Activated CD8-positive, alpha-beta memory T cell treated with anti-CD3 and anti-CD28 coated beads for 24 hours (primary cell): Measurements from ENCODE around the gene DNASE2B.

Experiments used
- DNase-seq: peaks from one replicate; pipeline ENCODE4 v3.0.0-alpha.2; 2020

Gene DNASE2B

GRCh38 chr1:84374991-84375696 is 23.1 kb upstream of the DNASE2B start:
- DNase-seq = no peak

- DNase-seq = no peak
Observed at GRCh38 chr1:84376000-84376910, 22.0 kb upstream of the DNASE2B start.

- no peak for DNase-seq
Observed at GRCh38 chr1:84377480-84378095, 20.7 kb upstream of the DNASE2B start.

DNA sequence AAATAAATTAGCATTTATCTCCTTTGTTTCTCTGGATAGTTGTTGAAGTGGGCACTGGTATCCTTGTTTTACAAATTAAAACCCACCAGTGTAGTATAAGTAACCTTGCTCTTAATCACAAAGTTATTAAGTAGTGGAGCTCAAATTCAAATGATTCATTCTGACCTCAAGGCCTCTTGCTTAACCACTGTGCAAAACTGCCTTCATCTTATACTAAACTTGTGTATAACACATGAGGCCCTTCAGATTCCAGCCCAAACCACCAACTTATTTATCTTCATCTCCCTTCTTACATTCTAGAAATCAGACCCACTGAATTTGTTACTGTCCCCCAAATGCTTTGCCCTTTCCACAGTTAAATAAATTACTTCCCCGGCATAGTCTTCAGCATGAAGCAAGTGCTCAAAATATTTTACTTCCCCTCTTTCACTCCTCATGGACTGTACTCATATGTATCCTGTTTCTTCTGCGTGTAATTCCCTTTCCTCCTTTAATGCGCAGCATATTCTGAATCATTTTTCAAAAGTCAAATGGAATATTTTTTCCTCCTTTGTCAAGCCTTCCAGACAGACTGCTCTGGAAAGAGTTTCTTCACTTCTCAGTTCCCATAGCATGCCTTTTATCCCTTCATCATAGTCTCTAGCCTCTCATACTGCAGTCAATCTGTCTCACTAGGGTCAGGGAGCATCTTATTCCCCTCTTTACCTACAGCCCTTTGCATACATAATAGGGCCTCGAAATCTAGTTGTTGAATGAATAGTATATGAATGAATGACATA is 19.0 kb upstream of the DNASE2B start:
- no peak for DNase-seq

DNA sequence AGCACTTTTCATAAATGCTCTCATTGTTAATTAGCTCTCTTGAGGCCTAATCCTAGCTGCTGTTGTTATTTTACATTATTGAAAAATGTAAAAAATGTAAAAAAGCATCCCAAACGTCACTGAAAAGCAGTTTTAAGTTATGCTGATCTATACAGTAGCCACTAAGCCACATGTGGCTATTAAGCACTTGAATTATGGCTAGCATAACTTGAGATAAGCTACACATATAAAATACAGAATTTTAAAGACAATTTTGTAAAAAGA is 18.4 kb upstream of the DNASE2B start:
- DNase-seq = no peak

DNA sequence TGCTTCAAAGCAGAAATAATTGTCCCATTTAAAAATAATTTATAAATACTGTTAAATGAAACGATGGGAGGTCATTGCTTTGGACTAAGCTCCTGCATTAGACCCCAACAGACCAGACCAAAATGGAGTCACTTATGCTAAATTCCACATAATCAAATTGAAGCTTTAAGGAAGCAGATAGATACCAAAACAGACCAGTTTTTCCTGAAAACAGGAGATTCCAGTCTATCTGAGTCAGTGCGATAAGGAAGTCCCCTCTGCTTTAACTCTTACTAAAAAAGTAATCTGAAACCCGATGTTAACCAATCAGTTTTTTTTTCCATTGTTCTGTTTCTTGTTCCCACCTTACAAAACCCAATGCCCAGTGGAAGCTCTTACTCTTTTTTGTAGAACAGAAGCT is 16.2 kb upstream of the DNASE2B start:
- no peak for DNase-seq

DNA sequence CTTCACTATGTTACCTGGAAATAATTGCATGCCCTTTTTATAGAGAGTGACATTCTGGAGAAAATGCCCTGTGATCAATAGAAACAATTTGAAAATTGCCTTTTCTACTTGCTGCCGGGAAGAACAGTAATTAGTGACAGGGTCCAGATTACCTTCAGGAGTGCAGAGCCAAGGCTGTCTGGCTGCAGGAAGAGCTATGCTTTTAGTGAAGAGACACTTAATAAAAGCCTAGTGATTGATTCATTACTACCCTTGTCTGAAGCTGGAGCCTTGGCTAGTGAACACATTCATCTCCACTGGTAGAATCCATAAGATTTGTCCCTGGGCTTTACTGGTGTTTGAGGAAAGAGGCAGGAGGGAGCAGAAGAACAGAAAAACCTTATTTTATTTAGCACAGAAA is 12.9 kb upstream of the DNASE2B start:
- DNase-seq = no peak

DNA sequence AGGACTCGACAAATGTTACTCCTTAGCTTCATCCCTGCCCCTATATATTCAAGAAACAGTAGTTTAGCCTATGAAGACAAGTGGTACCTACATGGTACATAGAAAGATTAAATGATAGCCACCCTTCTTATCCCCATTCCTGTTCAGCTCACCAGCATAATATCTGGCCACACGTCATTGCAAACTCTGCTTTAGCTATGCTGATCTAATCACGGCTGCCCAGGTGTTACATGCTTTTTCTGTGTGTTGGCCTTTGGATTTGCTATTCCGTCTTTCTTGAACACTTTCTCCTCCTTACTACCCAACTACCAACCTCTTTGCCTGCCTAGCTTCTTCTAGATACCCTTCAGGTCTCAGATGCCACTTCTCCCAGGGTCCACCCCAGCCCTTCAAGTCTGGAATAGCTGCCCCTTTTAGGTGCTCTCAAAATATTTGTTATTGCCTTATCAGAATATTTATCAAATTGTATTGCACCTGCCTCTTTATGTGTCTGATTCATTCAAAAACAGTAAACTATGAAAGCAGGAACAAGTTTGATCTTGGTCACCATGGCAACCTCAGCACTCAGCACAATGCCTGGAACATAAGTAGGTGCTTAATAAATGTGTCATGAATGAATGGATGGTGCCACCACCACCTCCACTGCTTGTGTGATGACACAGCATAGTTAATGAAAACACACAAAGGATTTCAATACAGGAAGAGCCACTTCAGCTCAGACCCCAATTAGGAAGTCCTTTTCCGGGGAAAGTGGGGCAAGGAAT is 11.4 kb upstream of the DNASE2B start:
- DNase-seq = no peak

GRCh38 chr1:84387480-84388163 is 10.7 kb upstream of the DNASE2B start:
- DNase-seq = no peak

DNA sequence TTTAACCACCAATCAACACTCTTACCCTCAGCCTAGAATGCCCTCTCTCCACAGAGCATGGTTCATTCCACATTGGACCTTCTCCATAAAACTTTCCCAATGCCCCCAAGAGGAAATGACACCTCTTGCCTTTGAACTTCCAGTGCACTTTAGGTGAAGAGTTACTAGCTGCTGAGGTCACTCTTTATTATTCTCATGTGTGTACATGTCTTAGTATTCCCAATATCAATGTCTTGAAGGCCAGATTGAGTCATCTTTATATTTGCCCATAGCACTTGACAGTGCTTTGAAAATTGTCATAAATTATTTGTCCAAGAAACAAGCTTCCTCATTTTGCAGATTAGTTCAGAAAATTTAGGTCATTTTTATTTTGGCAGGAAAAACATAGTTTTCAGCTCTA is 8.1 kb upstream of the DNASE2B start:
- DNase-seq = no peak

- no peak for DNase-seq
Observed at GRCh38 chr1:84401156-84401555, 2.9 kb downstream of the DNASE2B start.

- no peak for DNase-seq
Observed at GRCh38 chr1:84402060-84402459, 3.8 kb downstream of the DNASE2B start.

DNA sequence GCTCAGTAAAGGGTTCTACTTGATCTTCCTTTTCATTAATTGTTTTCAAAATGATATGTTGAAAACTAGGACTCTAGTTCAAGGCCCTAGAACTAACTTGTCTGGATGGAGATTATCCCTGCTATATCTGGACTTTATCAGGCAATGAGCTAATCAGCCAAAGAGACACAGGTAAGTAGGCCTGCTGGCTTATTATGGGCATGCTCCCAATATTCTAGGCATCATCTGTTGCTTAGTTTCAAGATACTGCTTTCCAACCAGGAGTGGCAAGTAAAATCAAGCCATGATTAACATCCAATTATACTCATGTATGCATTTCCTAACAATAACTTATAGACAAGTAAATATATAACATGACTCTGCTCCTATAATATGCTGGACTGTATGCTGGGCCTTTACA is 4.2 kb downstream of the DNASE2B start:
- no peak for DNase-seq

GRCh38 chr1:84403347-84403746 is 5.1 kb downstream of the DNASE2B start:
- no peak for DNase-seq

GRCh38 chr1:84406346-84406861 is 8.1 kb downstream of the DNASE2B start:
- no peak for DNase-seq

DNA sequence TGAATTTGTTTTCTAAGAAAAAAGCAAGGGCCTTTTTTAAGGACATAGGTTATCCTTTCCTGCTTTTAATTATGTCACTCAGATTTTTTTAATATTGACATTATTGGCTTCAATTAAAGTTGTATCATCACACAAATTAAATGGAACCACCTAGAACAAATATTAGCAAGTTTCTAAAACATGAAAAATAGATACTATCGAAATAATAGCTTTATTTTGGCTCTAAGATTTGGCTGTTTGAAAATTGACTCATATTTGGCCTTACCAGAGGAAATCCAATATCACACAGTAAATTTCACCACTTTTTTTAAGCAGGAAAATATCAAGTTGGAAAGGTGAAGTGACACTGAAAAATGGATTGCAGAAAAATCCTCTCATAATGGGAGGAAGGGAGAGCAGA is 9.2 kb downstream of the DNASE2B start:
- no peak for DNase-seq

- no peak for DNase-seq
Observed at GRCh38 chr1:84407958-84408422, 9.7 kb downstream of the DNASE2B start.

GRCh38 chr1:84409888-84410287 is 11.6 kb downstream of the DNASE2B start:
- no peak for DNase-seq

GRCh38 chr1:84410328-84411095 is 12.2 kb downstream of the DNASE2B start:
- no peak for DNase-seq

- DNase-seq = no peak
Observed at GRCh38 chr1:84412316-84412942, 14.1 kb downstream of the DNASE2B start.
